Measurements from ENCODE around the gene PNPLA7.
"Not testable (repeated sequence)": the region's sequence is repeated elsewhere in the genome, so short reads cannot be mapped to it uniquely, and the experiment has no call there.

PNPLA7 gene

DNA sequence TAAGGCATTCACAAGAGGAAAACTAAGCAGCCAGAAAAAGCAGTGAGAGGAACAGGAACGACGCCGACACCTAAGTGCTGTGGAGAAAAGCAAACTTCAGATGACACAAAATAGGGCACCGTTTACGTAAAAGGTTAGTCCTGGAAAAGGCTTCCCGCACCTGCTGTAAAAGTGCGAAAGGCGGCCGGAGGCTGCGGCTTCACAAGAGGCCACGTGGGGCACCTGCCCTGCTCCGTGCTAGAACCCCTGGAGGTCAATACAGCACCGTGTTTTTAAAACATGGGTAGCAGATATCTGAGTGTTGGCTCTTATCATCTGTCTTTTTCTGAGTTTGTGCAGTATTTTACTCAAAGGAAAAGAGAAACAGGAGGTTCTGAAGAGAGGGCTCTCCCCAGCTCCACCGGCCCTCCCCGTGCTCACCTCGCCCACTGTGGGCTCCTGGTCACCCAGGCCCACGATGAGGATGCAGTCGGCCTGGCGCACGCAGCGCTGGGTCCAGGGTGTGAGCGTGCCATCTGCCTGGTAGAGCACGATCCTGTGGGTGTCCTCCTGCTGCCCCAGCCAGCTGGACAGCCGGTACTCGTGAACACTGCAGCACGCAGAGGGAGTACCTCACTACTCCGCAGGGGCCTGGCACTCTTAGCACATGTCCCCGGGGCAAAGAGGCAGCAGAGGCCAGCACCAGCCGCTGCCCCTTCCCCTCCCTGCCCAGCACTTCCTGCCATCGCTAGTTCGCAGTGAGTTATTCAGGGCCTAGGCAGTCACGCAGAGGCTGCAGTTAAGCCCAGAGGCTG is 70.1 kb downstream of the PNPLA7 start:
- no peak for DNase-seq (ENCODE audit: low read depth in 2 of 2)

DNA sequence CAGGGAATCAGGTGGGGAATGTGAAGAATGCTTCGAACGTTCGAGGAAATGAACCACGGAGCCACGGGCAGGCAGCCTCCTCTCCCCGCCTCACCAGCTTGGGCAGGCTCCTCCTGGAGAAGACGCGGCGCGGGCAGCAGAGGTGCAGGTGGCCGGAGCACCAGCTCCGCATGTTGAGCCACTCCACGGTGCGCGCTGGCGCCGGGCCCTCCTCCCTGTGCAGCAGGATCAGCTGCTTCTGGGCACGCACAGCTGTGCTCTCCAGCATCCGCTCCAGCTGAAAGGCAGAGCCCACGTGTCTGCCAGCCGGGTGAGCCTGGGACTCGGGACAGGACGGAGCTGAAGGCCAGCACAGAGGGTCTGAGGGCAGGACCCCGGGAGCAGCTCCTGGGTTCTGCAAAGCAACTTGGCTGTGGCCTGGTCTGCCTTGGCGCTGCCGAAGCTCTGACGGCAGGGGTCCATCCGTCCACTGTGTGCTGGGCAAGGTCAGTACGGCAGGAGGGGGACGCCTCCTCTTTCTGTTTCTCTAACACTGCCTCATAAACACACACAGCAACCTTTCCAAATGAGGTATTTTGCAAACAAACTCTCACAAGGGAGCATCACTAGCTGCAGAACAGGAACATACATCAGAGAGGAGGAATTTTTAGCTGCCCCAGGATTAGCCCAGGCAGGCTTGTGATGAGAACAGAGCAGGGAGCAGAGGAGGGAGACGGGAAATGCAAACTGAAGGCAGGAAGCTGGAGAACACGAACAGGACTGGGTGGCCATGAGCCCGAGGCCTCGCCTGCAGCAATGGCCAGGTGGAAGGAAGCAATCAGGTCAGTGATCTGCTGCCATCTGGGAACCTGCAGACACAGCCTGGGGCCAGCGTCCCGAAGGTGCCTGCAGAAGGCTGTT is 71.0 kb downstream of the PNPLA7 start:
- no peak for DNase-seq (ENCODE audit: low read depth in 2 of 2)

DNA sequence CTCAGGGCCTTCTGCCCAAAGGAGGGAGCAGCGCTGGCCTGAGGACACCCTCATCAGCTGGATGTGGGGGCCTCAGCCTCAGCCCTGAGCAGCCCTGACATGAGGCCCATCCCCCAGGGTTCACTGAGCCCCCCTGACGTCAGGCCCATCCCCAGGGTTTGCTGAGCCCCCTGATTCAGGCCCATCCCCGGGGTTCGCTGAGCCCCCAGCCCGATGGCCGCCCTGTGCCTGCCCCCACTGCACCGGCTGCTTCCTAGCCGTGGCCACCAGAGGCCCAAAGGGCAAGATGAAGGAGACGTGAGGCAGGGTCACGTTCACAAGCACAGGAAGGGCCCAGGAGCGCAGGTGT is 71.6 kb downstream of the PNPLA7 start:
- no peak for DNase-seq (ENCODE audit: low read depth in 2 of 2)

DNA sequence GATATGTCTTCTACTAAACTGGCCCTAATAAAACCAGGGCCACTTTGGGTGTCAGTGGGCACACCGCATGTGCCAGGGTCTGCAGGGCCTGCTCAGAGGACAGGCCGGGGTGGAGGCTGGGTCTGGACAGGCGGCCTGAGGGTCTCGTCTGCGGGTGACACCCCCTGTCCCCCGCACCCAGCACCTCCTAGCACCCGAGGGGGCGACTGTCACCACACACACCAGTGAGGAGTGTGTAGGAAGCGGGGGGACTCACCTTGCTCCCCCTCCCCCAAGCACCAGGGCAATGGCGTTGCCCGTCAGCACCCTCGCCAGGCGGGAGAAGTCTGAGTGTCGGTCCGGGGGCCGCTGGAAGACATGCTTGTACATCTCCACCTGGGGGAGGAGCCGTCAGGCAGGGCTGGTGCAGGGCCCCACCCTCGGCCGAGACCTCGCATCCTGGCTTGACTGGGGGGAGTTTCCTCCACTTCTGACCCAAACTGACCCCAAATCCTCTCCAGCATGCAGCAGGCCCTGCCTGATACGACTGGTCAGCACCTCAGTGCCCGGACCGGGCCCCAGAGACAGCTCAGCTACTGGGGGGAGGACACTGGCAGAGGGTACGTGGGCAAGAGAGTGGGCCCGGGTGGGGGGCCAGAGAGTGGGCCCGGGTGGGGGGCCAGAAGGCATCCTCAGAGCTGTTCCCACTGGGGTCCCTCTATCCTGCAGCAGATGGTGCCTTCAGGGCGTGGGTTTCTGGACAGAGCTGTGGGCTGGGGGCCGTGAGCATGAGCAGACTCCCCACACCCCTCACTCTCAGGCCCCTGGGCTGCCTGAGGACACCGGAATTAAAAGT is 72.2 kb downstream of the PNPLA7 start:
- DNase-seq (ENCODE audit: low read depth in 2 of 2): no peak

DNA sequence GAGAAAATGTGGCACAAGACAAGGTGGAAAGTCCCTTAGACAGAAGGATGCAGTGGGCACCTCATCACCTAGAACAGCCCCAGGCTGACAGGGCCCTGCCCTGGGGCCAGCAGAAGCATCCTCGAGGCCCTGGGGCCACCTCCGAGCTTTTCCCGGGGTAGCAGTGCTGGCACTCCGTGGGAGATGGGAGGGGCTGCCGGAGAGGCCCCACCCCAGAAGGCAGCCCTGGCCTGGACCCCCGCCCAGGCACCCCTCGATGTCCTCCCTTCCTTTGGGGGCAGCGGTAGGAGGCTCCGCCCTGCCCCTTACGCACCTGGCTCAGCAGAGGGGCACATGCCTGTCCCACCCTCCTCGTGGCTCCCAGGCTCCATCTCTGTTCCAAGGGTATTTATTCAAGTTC is 73.3 kb downstream of the PNPLA7 start:
- DNase-seq (ENCODE audit: low read depth in 2 of 2): no peak

DNA sequence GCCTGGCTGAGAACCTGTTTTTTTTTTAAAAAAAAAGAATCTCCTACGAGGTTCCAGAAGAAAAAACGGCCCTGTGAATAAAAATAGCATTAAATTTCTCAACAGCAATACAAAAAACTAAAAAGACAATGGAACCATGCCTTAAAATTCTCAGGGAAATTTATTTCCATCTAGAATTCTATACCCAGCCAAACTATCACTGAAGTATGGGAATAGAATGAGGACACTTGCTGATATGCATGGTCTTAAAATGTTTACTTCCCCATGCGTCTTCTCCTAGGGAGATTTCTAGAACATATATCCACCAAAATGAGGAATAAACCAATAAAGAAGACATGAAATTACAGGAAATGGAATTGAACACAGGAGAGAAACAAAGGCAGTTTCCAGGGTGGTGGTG is 74.5 kb downstream of the PNPLA7 start:
- DNase-seq (ENCODE audit: low read depth in 2 of 2): no peak

DNA sequence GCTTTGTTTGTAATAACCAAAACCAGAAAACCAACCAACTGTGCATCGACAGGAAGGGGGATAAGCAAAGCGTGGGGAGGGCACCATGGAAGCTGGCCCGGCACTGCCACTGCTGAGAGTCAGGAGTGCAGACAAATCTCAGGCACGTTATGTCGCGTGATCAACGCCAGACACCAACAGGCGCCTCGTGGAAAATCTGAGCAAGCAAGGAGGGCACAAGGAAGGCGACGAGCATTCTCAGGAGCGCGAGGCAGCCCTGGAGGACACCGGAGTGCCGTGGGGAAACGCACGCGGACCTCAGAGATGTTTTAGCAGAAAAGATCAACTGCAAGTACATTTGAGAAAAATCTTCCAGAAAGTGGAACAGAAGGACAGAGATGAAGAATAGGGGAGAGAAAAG is 75.9 kb downstream of the PNPLA7 start:
- DNase-seq (ENCODE audit: low read depth in 2 of 2): no peak

DNA sequence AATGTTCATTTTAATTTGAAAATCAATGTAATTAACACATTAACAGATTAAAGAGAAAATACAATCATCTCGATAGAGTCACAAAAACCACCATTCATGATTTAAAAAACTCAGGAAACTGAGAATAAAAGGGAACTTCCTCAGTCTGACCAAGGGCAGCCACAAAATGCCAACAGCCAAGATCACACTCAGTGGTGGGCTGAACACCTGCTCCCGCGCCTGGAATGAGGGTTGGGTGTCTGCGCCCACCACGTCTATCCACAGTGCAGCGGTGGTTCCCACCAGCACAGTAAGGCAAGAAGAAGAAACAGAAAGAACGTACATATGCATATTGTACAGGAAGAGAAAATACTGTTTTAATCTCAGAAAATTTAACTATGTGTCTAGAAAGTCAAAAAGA is 79.4 kb downstream of the PNPLA7 start:
- DNase-seq (ENCODE audit: low read depth in 2 of 2): no peak

DNA sequence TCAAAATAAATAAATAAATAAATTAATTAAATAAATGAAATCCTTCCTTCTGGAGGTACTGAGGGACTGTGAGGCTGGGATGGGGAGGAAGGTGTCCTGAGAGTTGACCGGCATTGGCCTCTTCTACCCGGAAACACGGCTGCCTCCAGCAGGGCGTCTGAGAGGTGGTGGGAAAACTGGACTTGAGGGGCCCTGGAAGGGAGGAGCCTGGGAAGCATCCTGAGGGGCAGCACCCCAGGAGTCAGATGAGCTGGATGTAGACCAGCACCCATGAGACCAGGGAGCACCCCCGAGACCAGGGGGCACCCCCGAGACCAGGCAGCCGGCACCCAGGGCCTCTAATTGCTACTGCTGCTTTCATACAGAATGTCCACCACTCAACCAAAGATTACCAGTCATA is 82.3 kb downstream of the PNPLA7 start:
- no peak for DNase-seq (ENCODE audit: low read depth in 2 of 2)

DNA sequence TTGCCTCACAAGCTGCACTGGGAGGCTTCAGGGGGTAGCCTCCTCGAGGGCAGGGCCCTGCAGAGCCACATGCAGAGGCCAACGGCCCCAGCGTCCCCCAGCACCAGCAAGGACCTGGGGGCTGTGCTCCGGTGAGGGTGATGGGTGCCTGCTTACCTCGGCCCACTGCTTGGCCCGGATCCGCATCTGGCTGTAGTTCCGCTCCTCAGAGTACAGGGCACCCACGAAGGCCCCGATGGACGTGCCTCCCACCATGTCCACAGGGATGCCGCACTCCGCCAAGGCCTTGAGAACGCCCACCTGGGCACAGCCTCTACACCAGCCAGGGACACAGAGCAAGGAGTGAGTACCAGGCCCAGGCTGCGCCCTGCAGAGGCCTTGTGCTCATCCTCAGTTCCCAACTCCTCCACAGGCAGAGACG is 83.0 kb downstream of the PNPLA7 start:
- DNase-seq (ENCODE audit: low read depth in 2 of 2): no peak

DNA sequence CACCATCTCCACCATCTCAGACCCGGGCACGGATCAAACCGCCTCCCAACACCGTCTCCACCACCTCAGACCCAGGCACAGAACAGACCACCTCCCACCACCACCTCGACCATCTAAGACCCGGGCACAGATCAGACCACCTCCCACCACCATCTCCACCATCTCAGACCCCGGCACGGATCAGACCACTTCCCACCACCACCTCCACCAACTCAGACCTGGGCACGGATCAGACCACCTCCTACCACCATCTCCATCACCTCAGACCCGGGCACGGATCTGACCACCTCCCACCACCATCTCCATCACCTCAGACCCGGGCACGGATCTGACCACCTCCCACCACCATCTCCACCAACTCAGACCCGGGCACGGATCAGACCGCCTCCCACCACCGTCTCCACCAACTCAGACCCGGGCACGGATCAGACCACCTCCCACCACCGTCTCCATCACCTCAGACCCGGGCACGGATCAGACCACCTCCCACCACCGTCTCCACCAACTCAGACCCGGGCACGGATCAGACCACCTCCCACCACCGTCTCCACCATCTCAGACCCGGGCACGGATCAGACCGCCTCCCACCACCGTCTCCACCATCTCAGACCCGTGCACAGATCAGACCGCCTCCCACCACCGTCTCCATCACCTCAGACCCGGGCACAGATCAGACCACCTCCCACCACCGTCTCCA is 83.7 kb downstream of the PNPLA7 start:
- not testable (repeated sequence) for DNase-seq (ENCODE audit: low read depth in 2 of 2)

DNA sequence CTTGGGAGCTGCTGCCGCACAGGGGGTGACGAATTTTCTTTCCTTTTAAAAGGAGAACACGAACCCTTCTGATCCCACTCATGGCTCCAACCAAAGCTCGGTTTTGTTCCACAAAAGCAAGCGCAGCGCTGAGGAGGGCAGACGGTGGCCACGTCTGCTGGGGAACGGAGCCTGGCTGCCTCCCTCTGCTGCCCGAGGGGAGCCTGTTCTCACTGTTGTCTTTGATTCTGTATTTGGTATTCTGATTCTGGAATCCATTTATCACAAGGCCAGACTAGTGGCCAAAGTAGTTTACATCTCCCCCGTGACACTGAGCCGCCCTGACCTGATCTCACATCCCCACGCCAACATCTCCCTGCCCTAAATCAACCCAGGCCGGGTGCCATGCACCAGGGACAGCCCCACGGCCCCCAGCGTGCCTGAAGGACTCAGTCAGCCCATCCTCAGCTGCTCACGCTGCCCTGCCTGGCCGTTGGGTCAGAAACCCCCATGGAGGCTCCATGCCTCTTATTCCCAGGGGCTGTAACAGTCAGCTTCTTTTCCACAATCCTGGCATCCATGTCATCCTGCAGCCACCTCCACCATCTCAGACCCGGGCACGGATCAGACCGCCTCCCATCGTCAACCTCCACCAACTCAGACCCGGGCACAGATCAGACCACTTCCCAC is 84.3 kb downstream of the PNPLA7 start:
- DNase-seq (ENCODE audit: low read depth in 2 of 2): no peak

DNA sequence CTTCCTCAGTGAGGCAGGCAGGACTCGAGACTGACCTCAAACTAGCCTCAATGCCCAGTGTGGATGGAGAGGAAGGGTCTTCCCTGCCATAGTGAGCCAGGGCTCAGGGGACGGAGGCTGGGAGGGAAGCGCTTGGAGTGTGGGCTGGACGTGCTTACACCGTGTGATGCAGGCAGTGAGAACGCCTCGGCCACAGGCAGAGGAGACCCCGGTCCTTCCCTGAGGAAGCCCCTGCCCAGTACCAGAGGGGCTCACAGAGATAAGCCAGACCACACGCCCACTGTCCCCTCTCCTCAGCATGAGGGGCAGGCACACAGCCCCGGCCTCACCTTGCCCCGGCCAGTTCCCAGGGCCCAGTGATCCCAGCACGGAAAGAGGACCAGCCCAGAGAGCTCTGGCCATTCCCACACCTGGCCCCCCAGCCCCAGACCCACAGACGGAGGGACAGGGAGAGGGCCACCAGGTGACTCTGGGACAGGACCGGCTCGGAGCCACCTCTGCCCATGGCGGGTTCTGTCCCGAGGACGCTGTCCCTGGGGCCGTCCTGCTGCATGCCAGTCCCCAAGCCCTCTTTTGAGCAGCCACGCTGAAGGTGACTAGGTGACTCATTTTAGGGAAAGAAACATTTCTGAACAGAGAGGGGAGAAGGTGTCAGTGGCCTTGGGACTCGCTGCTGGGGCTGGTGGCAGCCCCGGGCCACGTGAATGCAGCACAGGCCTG is 85.0 kb downstream of the PNPLA7 start:
- no peak for DNase-seq (ENCODE audit: low read depth in 2 of 2)

DNA sequence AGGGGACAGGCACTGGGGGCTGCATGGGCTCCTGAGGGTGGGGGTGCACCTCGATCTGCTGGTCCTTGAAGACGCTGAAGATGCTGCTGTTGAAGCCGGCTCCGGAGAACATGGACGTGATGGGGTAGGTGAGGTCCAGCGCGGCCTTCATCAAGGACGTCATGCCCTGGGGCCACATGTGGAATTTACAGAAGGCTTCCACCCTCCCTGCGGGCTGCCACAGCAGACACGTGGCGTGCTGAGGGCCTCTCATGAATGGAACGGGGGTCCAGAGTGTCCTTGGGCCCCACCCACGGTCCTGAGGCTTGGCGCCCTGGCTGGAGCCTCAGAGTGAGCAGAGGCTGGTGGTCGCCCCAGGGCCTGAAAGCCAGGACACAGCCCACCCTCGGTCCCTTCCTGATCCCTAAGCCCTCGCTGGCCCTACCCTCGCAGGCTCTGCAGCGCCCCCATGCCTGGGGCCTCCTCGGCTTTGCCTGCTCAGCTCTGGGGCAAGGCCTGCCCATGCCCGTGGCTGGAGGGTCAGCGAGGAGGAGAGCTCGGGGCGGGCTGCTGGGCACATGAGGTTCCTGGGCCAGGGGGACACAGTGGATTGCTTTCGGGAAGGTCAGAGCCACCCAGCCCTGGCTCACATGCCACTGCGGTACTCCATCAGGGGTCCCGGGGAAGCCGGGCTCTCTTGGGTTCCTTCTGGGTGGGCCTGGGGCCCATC is 85.8 kb downstream of the PNPLA7 start:
- no peak for DNase-seq (ENCODE audit: low read depth in 2 of 2)

DNA sequence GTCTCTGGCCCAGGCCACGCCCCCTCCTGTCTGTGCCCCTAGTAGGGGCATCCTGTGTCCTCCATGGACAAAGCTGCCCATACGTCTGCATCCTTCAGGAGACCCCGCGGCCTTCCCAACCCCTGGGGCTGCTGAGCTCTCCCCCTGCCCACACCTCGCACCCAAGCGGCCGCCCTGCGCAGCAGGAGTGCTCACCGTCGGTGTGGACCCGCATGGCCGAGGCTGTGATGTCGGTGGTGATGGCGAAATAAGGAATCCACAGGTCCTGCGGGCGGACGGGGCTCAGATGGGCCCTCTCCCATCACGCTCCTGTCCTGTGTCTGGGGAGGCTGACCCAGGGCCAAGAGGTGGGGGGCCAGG is 86.3 kb downstream of the PNPLA7 start:
- no peak for DNase-seq (ENCODE audit: low read depth in 2 of 2)

DNA sequence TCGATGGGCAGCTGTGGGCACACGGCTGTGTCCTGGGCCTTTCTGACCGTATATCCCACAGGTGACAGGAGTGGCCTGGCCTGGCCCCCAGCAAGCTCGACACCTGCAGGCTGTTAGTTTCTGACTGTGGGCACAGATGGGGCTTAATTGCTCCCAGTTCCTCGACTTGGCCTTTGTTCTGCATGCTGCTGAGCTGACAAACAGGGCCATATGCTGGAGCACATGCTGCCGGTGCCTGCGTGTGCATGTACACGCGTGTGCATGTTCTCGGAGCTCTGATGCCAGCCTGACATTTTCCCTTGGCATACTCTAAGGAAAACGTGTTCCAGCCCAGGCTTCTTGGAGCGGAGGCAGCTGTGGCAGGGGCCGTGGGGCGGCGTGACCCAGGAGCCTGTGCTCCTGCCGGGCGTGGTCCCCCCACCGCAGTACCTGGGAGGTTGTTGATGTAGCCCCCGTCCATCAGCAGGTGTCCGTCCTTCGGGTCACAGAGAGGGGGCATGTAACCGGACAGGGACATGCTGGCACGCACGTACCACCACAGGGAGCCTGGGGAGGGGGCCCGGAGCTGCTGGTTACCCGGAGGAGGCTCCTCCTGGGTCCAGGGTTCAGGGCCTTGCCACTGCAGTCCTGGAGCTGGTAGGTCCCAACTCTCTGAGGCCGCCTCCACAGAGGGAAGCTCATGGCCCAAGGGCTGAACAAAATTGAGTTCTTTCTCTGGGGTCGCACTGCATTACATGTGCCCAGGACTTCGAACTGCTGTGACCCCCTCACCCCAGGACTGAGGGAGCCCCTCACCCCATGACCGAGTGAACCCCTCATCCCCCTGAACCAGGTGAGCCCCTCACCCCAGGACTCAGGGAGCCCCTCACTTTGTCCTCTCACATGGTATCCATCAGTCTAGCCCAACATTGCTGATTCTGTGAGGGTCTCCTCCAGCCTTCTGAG is 86.9 kb downstream of the PNPLA7 start:
- DNase-seq (ENCODE audit: low read depth in 2 of 2): no peak

DNA sequence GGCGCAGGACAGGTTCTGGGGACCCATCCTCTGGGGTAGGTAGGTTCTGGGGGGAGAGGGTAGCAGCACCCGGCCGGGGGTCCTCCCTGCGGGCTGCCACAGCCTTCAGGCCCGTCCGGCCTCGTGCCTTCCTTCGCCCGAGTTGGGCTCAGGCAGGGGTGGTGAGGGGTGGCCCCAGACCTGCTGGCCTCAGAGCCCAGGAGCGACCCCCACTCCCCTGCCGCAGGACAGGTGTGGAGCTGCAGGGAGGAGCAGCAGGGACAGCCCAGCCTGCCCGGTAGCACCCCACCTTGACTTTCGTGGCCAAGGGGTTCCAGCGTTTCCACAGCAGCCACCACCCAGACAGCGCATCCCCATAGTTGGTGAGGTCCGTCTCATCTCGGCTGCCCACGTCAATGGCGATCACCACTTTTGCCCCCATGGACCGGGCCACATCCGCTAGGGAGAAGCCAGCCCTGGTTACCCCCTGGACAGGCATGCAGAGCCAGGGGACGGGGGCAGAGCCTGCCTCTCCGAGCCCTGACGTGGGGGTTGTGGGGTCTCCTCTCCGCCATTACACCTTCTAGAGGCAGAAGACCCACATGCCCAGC is 87.7 kb downstream of the PNPLA7 start:
- DNase-seq (ENCODE audit: low read depth in 2 of 2): no peak

DNA sequence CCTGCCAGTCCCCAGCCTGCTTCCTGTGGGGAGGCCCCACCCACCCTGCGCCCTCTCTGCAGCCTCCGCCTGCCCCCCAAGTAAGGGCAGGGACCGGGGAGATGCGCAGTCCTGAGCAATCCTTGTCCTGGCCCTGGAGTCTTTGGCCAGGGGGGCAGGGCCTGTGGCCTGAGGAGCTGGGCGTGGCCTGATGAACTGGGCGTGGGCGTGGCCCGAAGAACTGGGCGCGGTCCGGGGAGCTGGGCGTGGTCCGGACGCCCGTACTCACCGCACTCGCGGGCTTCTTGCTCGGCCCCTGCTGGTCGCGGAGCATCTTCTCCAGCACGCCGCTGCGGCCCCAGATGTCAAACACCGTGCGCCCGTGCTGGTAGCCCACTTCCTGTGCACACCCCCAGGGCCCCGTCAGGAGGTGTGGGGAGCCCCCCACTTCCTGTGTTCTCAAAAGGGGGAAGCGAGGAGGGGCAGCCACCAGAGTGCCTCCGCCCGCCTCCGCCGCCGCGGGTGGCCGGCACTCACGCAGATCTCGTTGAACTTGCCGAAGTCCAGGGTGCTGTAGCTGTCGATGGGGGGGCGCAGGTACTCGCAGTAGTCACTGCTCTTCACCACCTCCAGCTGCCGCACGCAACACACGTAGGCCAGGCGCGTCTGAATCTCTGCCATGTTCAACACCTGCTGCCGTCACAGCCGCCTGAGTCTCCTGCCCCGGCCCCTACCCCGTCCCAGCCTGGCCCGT is 88.4 kb downstream of the PNPLA7 start:
- DNase-seq (ENCODE audit: low read depth in 2 of 2): peak; percentile 58 to 67

All from stimulated activated CD8-positive, alpha-beta memory T cell treated with anti-CD3 and anti-CD28 coated beads, Interleukin-7, amount 100 ng/mL, for 1 hour (primary cell).